ENCODE data around the gene OASL. TPM values are rescaled to one million over a fixed set of nuclear protein-coding genes. Genes with fewer than 3 reads are reported as not detected.

The OASL gene
- total RNA-seq, 2 donors from 2014 or later, result 0.14 to 0.91 TPM

- H3K4me3 ChIP-seq, result no peak overlapping the region
- H3K27ac ChIP-seq, result no peak overlapping the region
- H3K27me3 ChIP-seq (replicated peaks; ENCODE audit: insufficient read depth), result no peaks in the 10 kb centered on the region
- intact Hi-C loops (cut with DNase I), result no loop called here
- DNase-seq (ENCODE audit: low spot score), result no peak
- no peaks in the 10 kb centered on the region for H3K9me3 ChIP-seq
- TF ChIP-seq POLR2AphosphoS5 (IDR thresholded peaks at IDR 0.05), result no peak
- no peak for TF ChIP-seq POLR2A (IDR thresholded peaks at IDR 0.05)
- TF ChIP-seq CTCF (IDR thresholded peaks at IDR 0.05), result no peak
- 78% methylated on average over 4 of the region's 4 CpGs for WGBS
- H3K4me1 ChIP-seq (replicated peaks), result no peaks in the 10 kb centered on the region
- H3K36me3 ChIP-seq, result no peaks in the 10 kb centered on the region
Observed at GRCh38 chr12:120983759-120984158, 55.3 kb downstream of the OASL start.

GRCh38 chr12:120982659-120983058, 56.4 kb downstream of the OASL start:
- H3K27ac ChIP-seq, result no peak overlapping the region
- TF ChIP-seq CTCF (IDR thresholded peaks at IDR 0.05) (no peak), POLR2A (IDR thresholded peaks at IDR 0.05) (no peak), POLR2AphosphoS5 (IDR thresholded peaks at IDR 0.05) (no peak)
- no peaks in the 10 kb centered on the region for H3K9me3 ChIP-seq
- no peaks in the 10 kb centered on the region for H3K27me3 ChIP-seq (replicated peaks; ENCODE audit: insufficient read depth)
- intact Hi-C loops (cut with DNase I), result no loop called here
- H3K4me3 ChIP-seq, result no peak overlapping the region
- DNase-seq (ENCODE audit: low spot score), result no peak
- no peaks in the 10 kb centered on the region for H3K36me3 ChIP-seq
- WGBS, result 77% methylated on average over 7 of the region's 7 CpGs
- H3K4me1 ChIP-seq (replicated peaks), result no peaks in the 10 kb centered on the region

GRCh38 chr12:120981407-120981941, 57.6 kb downstream of the OASL start:
- Histone ChIP-seq H3K36me3 (no peaks in the 10 kb centered on the region), H3K27me3 (replicated peaks; ENCODE audit: insufficient read depth) (no peaks in the 10 kb centered on the region), H3K4me3 (no peak overlapping the region), H3K27ac (no peak overlapping the region), H3K4me1 (replicated peaks) (no peaks in the 10 kb centered on the region), H3K9me3 (no peaks in the 10 kb centered on the region)
- TF ChIP-seq CTCF (IDR thresholded peaks at IDR 0.05) (no peak), POLR2AphosphoS5 (IDR thresholded peaks at IDR 0.05) (no peak), POLR2A (IDR thresholded peaks at IDR 0.05) (no peak)
- no peak for DNase-seq (ENCODE audit: low spot score)
- intact Hi-C loops (cut with DNase I), result no loop called here
- WGBS, result 65% methylated on average over 6 of the region's 6 CpGs

- intact Hi-C loops (cut with DNase I), result no loop called here
- DNase-seq (ENCODE audit: low spot score), result no peak
- 38% methylated on average over 13 of the region's 13 CpGs for WGBS
- H3K4me1 ChIP-seq (replicated peaks), result no peaks in the 10 kb centered on the region
- TF ChIP-seq POLR2A (IDR thresholded peaks at IDR 0.05) (no peak), CTCF (IDR thresholded peaks at IDR 0.05) (no peak), POLR2AphosphoS5 (IDR thresholded peaks at IDR 0.05) (no peak)
- H3K27me3 ChIP-seq (replicated peaks; ENCODE audit: insufficient read depth), result no peaks in the 10 kb centered on the region
- H3K4me3 ChIP-seq, result no peak overlapping the region
- H3K9me3 ChIP-seq, result no peaks in the 10 kb centered on the region
- H3K27ac ChIP-seq, result no peak overlapping the region
- no peaks in the 10 kb centered on the region for H3K36me3 ChIP-seq
Observed at GRCh38 chr12:120980800-120981368, 58.2 kb downstream of the OASL start.

Data from prostate gland (tissue), 2 donors.